Measurements from ENCODE around the gene LPIN1. TPM values are rescaled to one million over a fixed set of nuclear protein-coding genes. Genes with fewer than 3 reads are reported as not detected.
A peak's percentile ranks its signal among the peaks of the same experiment; 100 is the strongest.

LPIN1 gene
- total RNA-seq, 4 donors from 2014 or later: 28.7 to 47.0 (median 39.6) TPM

DNA sequence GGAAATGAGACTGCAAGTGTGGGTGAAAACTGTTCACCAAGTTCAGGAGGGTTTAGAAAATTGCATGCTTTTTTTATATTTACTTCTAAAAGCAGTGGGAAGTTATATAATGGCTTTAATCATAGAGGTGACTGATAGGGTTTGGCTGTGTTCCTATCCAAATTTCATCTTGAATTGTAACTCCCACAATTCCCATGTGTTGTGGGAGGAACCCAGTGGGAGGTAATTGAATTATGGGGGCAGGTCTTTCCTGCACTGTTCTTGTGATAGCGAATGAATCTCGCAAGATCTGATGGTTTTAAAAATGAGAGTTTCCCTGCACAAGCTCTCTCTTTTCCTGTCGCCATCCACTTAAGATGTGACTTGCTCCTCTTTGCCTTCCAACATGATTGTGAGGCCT lies 40.7 kb upstream of the LPIN1 start:
- 93 to 96% methylated on average over 3 of the region's 3 CpGs for WGBS, 2 donors
- DNase-seq: no peak
- H3K27me3 ChIP-seq: no peaks in the 10 kb centered on the region

DNA sequence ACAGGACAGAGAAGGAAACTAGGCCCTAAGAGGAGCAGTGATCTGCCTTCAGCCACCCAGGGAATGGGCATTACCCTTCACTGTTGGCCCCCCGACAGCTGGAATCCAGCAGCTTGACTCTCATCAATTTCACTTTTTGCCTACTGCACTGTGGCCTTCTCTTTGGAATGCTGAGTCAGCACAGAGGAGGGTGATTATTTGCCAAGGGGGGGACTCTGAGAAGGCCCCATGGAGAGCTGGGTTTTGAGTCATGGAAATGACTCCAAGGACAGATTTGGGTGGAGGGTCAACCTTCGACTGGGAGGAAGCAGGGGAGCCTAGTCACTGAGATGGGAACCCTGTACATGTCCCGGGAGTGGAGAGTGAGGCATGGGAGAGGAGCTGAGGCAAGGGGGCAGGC lies 38.3 kb upstream of the LPIN1 start:
- peaks cover 0 to 13% of the 10 kb centered on the region in 2 donors for H3K4me1 ChIP-seq
- no peak for DNase-seq
- no peak overlapping the region for H3K27ac ChIP-seq
- no peak overlapping the region for H3K4me3 ChIP-seq (replicated peaks in 1 of 3)
- TF ChIP-seq, protein P1, sequence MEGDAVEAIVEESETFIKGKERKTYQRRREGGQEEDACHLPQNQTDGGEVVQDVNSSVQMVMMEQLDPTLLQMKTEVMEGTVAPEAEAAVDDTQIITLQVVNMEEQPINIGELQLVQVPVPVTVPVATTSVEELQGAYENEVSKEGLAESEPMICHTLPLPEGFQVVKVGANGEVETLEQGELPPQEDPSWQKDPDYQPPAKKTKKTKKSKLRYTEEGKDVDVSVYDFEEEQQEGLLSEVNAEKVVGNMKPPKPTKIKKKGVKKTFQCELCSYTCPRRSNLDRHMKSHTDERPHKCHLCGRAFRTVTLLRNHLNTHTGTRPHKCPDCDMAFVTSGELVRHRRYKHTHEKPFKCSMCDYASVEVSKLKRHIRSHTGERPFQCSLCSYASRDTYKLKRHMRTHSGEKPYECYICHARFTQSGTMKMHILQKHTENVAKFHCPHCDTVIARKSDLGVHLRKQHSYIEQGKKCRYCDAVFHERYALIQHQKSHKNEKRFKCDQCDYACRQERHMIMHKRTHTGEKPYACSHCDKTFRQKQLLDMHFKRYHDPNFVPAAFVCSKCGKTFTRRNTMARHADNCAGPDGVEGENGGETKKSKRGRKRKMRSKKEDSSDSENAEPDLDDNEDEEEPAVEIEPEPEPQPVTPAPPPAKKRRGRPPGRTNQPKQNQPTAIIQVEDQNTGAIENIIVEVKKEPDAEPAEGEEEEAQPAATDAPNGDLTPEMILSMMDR (IDR thresholded peaks at IDR 0.05): no peak
- no peak for TF ChIP-seq POLR2A (IDR thresholded peaks at IDR 0.05)
- 55 to 89% methylated on average over 3 of the region's 3 CpGs for WGBS, 2 donors
- intact Hi-C loops (cut with DNase I): no loop called here
- H3K27me3 ChIP-seq: no peaks in the 10 kb centered on the region
- no peaks in the 10 kb centered on the region for H3K36me3 ChIP-seq
- no peaks in the 10 kb centered on the region for H3K9me3 ChIP-seq

More for the DNA sequence above, 40.7 kb upstream of the LPIN1 start:
- H3K27ac ChIP-seq: no peak overlapping the region
- peaks cover 0 to 4% of the 10 kb centered on the region in 2 donors for H3K4me1 ChIP-seq
- no peak overlapping the region for H3K4me3 ChIP-seq (replicated peaks in 1 of 3)
- intact Hi-C loops (cut with DNase I): no loop called here
- H3K36me3 ChIP-seq: no peaks in the 10 kb centered on the region
- H3K9me3 ChIP-seq: no peaks in the 10 kb centered on the region
- TF ChIP-seq, protein P1 (IDR thresholded peaks at IDR 0.05): no peak
- TF ChIP-seq POLR2A (IDR thresholded peaks at IDR 0.05): no peak

GRCh38 chr2:11709293-11709692 lies 37.1 kb upstream of the LPIN1 start:
- no peak for TF ChIP-seq POLR2A (IDR thresholded peaks at IDR 0.05)
- TF ChIP-seq, protein P1 (IDR thresholded peaks at IDR 0.05): no peak
- Histone ChIP-seq H3K27me3 (no peaks in the 10 kb centered on the region), H3K27ac (no peak overlapping the region), H3K9me3 (no peaks in the 10 kb centered on the region), H3K4me3 (replicated peaks in 1 of 3) (no peak overlapping the region), H3K36me3 (no peaks in the 10 kb centered on the region), H3K4me1 (peaks cover 0 to 13% of the 10 kb centered on the region in 2 donors)
- intact Hi-C loops (cut with DNase I): no loop called here
- WGBS, 2 donors: 91 to 92% methylated on average over 8 of the region's 8 CpGs
- no peak for DNase-seq

- intact Hi-C loops (cut with DNase I): no loop called here
- H3K27me3 ChIP-seq: no peaks in the 10 kb centered on the region
- DNase-seq: peak; percentile 32 to 44
- peaks cover 0 to 13% of the 10 kb centered on the region in 2 donors for H3K4me1 ChIP-seq
- peak overlapping the region in 1 of 3 donors; percentile 13 for H3K27ac ChIP-seq
- H3K9me3 ChIP-seq: no peaks in the 10 kb centered on the region
- 62 to 66% methylated on average over 3 of the region's 3 CpGs for WGBS, 2 donors
- H3K36me3 ChIP-seq: no peaks in the 10 kb centered on the region
- no peak overlapping the region for H3K4me3 ChIP-seq (replicated peaks in 1 of 3)
- TF ChIP-seq, protein P1 (IDR thresholded peaks at IDR 0.05): no peak
- no peak for TF ChIP-seq POLR2A (IDR thresholded peaks at IDR 0.05)
Observed at GRCh38 chr2:11710210-11710609, 36.2 kb upstream of the LPIN1 start.

DNA sequence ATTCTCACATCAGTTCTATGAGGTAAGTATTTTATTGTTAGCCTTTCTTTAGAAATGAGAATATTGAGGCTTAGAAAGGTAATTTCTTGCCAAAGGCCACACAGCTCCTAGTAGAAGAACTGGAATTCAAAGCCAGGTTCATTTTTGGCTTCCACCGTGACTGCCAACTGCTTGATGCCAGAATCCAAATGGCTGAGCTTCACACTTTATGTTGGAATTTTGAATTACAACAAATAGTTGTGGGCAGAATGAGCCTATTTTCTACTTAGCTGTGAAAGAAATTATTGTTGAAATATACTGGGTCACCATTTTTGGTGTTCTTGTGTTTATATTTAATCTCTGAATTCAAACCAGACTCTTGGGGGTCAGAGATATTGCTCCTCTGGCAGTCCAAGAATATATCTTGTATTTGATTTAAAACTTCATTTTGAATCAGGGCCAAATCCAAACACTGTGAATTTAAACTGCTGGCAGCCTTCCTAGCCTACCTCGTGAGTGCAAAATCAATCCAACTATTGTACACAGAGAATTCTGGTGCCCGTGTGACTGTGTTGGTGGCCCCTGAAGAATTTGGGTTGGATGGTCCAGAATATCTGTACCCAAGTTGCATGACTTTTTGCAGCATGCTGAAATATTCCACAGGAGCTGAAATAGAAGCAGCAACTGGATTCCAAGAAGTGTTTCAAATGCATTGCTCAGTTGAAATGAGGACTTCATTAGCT lies 35.6 kb upstream of the LPIN1 start:
- intact Hi-C loops (cut with DNase I): no loop called here
- peak; percentile 28 to 45 for DNase-seq

More for the DNA sequence above, 35.6 kb upstream of the LPIN1 start:
- Histone ChIP-seq H3K36me3 (no peaks in the 10 kb centered on the region), H3K4me1 (peaks cover 0 to 13% of the 10 kb centered on the region in 2 donors), H3K9me3 (no peaks in the 10 kb centered on the region), H3K27ac (peak overlapping the region in 2 of 3 donors; percentile 13 to 45), H3K4me3 (replicated peaks in 1 of 3) (no peak overlapping the region), H3K27me3 (no peaks in the 10 kb centered on the region)
- TF ChIP-seq, protein P1 (IDR thresholded peaks at IDR 0.05): no peak
- no peak for TF ChIP-seq POLR2A (IDR thresholded peaks at IDR 0.05)
- 11 to 29% methylated on average over 3 of the region's 3 CpGs for WGBS, 2 donors
